ENCODE results near the gene USH1C.
A peak's percentile ranks its signal among the peaks of the same experiment; 100 is the strongest.

Gene USH1C

DNA sequence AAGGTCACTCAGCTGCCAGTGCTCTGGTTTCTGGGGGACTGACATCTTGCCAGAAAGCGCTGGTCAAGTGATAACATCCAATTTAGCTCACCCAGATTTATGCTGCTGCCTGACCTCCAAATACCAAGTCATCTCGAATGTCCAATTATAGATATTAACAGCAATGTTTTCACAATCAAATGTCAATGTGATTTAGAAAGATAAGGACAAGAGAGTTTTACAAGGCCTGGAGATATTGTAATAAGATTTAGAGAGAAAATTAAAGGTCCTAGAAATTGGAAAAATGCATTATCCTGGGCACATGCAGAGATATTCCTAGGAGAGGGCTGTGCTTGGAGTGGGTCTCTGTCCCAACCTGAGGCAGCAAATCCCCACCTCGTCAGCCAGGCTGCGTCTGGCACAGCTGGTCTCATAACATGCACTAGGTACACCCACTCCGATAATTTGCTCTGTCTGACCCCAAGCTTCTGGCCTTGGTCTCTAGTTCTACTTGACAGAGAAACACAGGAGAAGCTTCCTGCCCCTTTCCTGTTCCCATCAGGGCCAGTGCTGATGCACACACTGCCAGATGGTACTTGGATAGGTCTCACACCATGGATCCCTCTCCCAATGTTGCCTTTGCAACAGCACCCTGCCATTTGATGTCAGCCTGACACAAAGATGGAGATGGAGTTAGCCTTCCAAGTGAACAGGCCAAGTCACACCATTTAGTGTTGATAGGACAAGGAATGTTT is 28.6 kb downstream of the USH1C start:
- TF ChIP-seq CTCF (conservative IDR thresholded peaks at IDR 0.05), result no peak
- H3K27ac ChIP-seq, result peak overlapping the region; percentile 24

GRCh38 chr11:17514476-17514875 is 29.7 kb downstream of the USH1C start:
- TF ChIP-seq CTCF (conservative IDR thresholded peaks at IDR 0.05), result no peak

GRCh38 chr11:17513853-17514252 is 30.4 kb downstream of the USH1C start:
- no peak overlapping the region for H3K27ac ChIP-seq
- no peak for TF ChIP-seq CTCF (conservative IDR thresholded peaks at IDR 0.05)

More at GRCh38 chr11:17514476-17514875, 29.7 kb downstream of the USH1C start:
- peak overlapping the region; percentile 24; the same call in 1 of the 2 replicates for H3K27ac ChIP-seq

- H3K27ac ChIP-seq, result no peak overlapping the region
- TF ChIP-seq CTCF (conservative IDR thresholded peaks at IDR 0.05), result no peak
Measured at GRCh38 chr11:17512101-17512500, 32.1 kb downstream of the USH1C start.

DNA sequence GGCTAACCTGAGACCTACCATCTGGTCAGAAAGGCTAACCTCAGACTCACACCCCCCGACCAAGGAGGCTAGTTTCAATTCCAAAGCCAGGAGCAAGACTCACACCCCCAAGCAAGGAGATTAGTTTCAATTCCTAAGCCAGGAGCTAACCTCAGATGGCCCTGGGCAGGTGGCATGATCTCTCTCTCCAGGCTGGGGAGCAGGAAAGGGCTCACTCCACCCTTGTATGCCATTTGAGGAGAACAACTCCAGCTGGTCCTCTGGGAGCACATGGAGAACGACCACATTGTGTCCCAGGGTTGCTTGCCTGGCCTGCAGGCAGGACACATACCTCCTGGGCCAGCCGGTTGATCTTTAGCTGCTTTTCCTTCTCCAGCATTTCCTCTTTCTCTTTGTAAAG is 32.6 kb downstream of the USH1C start:
- no peak overlapping the region for H3K27ac ChIP-seq
- TF ChIP-seq CTCF (conservative IDR thresholded peaks at IDR 0.05), result no peak

- TF ChIP-seq CTCF (conservative IDR thresholded peaks at IDR 0.05), result no peak
Measured at GRCh38 chr11:17510507-17511206, 33.6 kb downstream of the USH1C start.

GRCh38 chr11:17508791-17509190 is 35.4 kb downstream of the USH1C start:
- no peak overlapping the region for H3K27ac ChIP-seq
- TF ChIP-seq CTCF (conservative IDR thresholded peaks at IDR 0.05), result no peak

More at GRCh38 chr11:17510507-17511206, 33.6 kb downstream of the USH1C start:
- no peak overlapping the region for H3K27ac ChIP-seq

Data from VCaP (cell line).